Endothelial cell (in vitro differentiated cells): Measurements from ENCODE around the gene ARAF. TPM values are rescaled to one million over a fixed set of nuclear protein-coding genes. Genes with fewer than 3 reads are reported as not detected.
A peak's percentile ranks its signal among the peaks of the same experiment; 100 is the strongest.

Source experiments
- DNase-seq: peaks from one replicate; pipeline ENCODE4 v3.0.0; 2021; ENCODE audit warnings: low spot score
- H3K27ac Mint-ChIP-seq: one replicate; pipeline ENCODE4 v1.8.0; 2021; ENCODE audit warnings: mixed read lengths, inconsistent platforms; ENCODE audit not compliant: unreplicated experiment
- H3K27me3 Mint-ChIP-seq: one replicate; pipeline ENCODE4 v1.8.0; 2021; ENCODE audit warnings: mild to moderate bottlenecking, moderate library complexity, mixed read lengths, inconsistent platforms; ENCODE audit not compliant: unreplicated experiment
- H3K36me3 Mint-ChIP-seq: one replicate; pipeline ENCODE4 v1.8.0; 2021; ENCODE audit warnings: mild to moderate bottlenecking, low read depth, mixed read lengths, inconsistent platforms; ENCODE audit not compliant: unreplicated experiment
- H3K4me1 Mint-ChIP-seq: one replicate; pipeline ENCODE4 v1.8.0; 2021; ENCODE audit warnings: mild to moderate bottlenecking, mixed read lengths, inconsistent platforms; ENCODE audit not compliant: unreplicated experiment
- H3K4me3 Mint-ChIP-seq: one replicate; pipeline ENCODE4 v1.8.0; 2021; ENCODE audit warnings: mild to moderate bottlenecking, mixed read lengths, inconsistent platforms; ENCODE audit not compliant: unreplicated experiment
- H3K9me3 Mint-ChIP-seq: one replicate; pipeline ENCODE4 v1.8.0; 2021; ENCODE audit warnings: mixed read lengths, inconsistent platforms; ENCODE audit not compliant: unreplicated experiment
- CTCF ChIP-seq: fragments of 200-600 bp; sonication (generic); IDR thresholded peaks from one replicate; pipeline ENCODE4 v1.5.0; 2021; ENCODE audit warnings: antibody characterized with exemption; ENCODE audit not compliant: unreplicated experiment
- total RNA-seq: library from RNA; stranded (reverse); fragmentation: NEBNext Ultra II Directional; extraction: Animal tissue kit (Norgen Biotek cat#: 25700); gene quantifications from one replicate; pipeline ENCODE4 v1.2.1, GENCODE V29; 2021; ENCODE audit not compliant: unreplicated experiment

ARAF gene
- total RNA-seq, 1 donor from 2014 or later = 49.4 TPM

- H3K4me3 Mint-ChIP-seq = no peak overlapping the region
- TF ChIP-seq CTCF = no peak
- no peaks in the 10 kb centered on the region for H3K27me3 Mint-ChIP-seq
- no peaks in the 10 kb centered on the region for H3K36me3 Mint-ChIP-seq
- H3K9me3 Mint-ChIP-seq = no peaks in the 10 kb centered on the region
- no peak overlapping the region for H3K27ac Mint-ChIP-seq
- H3K4me1 Mint-ChIP-seq = no peaks in the 10 kb centered on the region
- no peak for DNase-seq
Observed at GRCh38 chrX:47539860-47540259, 21.1 kb upstream of the ARAF start.

GRCh38 chrX:47540754-47541538 is 20.1 kb upstream of the ARAF start:
- H3K27me3 Mint-ChIP-seq = no peaks in the 10 kb centered on the region
- no peaks in the 10 kb centered on the region for H3K9me3 Mint-ChIP-seq
- no peaks in the 10 kb centered on the region for H3K4me1 Mint-ChIP-seq
- H3K36me3 Mint-ChIP-seq = no peaks in the 10 kb centered on the region
- no peak overlapping the region for H3K4me3 Mint-ChIP-seq
- peak; percentile 53 for DNase-seq
- peak; percentile 42 for TF ChIP-seq CTCF
- H3K27ac Mint-ChIP-seq = peak overlapping the region; percentile 52

- Mint-ChIP-seq H3K27me3 (no peaks in the 10 kb centered on the region), H3K27ac (no peak overlapping the region), H3K4me1 (no peaks in the 10 kb centered on the region), H3K4me3 (no peak overlapping the region), H3K36me3 (no peaks in the 10 kb centered on the region), H3K9me3 (no peaks in the 10 kb centered on the region)
- TF ChIP-seq CTCF = no peak
- DNase-seq = no peak
Observed at GRCh38 chrX:47543496-47543895, 17.5 kb upstream of the ARAF start.

GRCh38 chrX:47556045-47556623 is 4.9 kb upstream of the ARAF start:
- Mint-ChIP-seq H3K4me3 (peak overlapping the region; percentile 87), H3K27ac (peak overlapping the region; percentile 91), H3K27me3 (peaks cover 5% of the 10 kb centered on the region), H3K36me3 (no peaks in the 10 kb centered on the region), H3K4me1 (peaks cover 11% of the 10 kb centered on the region), H3K9me3 (no peaks in the 10 kb centered on the region)
- peak; percentile 70 for DNase-seq
- no peak for TF ChIP-seq CTCF

GRCh38 chrX:47558436-47558835 is 2.6 kb upstream of the ARAF start:
- DNase-seq = no peak
- no peak overlapping the region for H3K27ac Mint-ChIP-seq
- H3K36me3 Mint-ChIP-seq = peaks cover 3% of the 10 kb centered on the region
- H3K27me3 Mint-ChIP-seq = peaks cover 9% of the 10 kb centered on the region
- H3K4me3 Mint-ChIP-seq = no peak overlapping the region
- no peaks in the 10 kb centered on the region for H3K9me3 Mint-ChIP-seq
- peaks cover 11% of the 10 kb centered on the region for H3K4me1 Mint-ChIP-seq
- no peak for TF ChIP-seq CTCF
